Thoracic aorta (tissue), 2 donors: ENCODE measurements around the gene AOC3. TPM values are rescaled to one million over a fixed set of nuclear protein-coding genes. Genes with fewer than 3 reads are reported as not detected.

Source experiments
- ATAC-seq: fragments of 150-250 bp; one replicate; pipeline ENCODE4 v1.8.0; 2017; ENCODE audit warnings: low read depth; ENCODE audit not compliant: insufficient number of reproducible peaks, low FRiP score
- DNase-seq: peaks from one replicate; pipeline ENCODE4 v3.0.0-alpha.2; 2020; ENCODE audit warnings: low spot score
- H3K27ac ChIP-seq, 2 donors: fragments of 200-600 bp; sonication (generic); 1 replicate in 1 of 2; 2 replicates in 1 of 2; pipeline ENCODE4 v1.5.1; 2016; ENCODE audit warnings: mild to moderate bottlenecking in 2 of 2, moderate library complexity in 2 of 2
- H3K27me3 ChIP-seq: fragments of 200-600 bp; sonication (generic); replicated peaks from 2 replicates; pipeline ENCODE4 v1.6.0; 2016; ENCODE audit warnings: mild to moderate bottlenecking; ENCODE audit not compliant: insufficient read depth
- H3K36me3 ChIP-seq: fragments of 200-600 bp; sonication (generic); one replicate; pipeline ENCODE4 v1.5.1; 2016
- H3K4me1 ChIP-seq, 2 donors: fragments of 200-600 bp; sonication (generic); 1 replicate in 1 of 2; 2 replicates in 1 of 2; pipeline versions ENCODE4 v1.5.1 to v1.6.0; 2016; ENCODE audit warnings: low read depth in 2 of 2, mild to moderate bottlenecking in 1 of 2; ENCODE audit not compliant: control insufficient read depth in 1 of 2
- H3K4me3 ChIP-seq: fragments of 200-600 bp; sonication (generic); 2 replicates; pipeline ENCODE4 v1.5.1; 2016; ENCODE audit warnings: mild to moderate bottlenecking
- H3K9me3 ChIP-seq: fragments of 200-600 bp; sonication (generic); 2 replicates; pipeline ENCODE4 v1.5.1; 2016
- CTCF ChIP-seq: fragments of 200-600 bp; sonication (generic); IDR thresholded peaks from one replicate; pipeline ENCODE4 v1.5.1; 2019; ENCODE audit warnings: antibody characterized with exemption
- total RNA-seq, 2 donors: library from RNA; depleted of rRNA; stranded (reverse); fragments of >200 nt; gene quantifications; one replicate each; pipeline versions ENCODE4 v1.1.0 to v1.2.3, GENCODE V29; 2016

AOC3 gene
- total RNA-seq: 100 to 1,000 TPM; 117 to 146 TPM

GRCh38 chr17:42850954-42851353, at the start of gene AOC3:
Gene AOC3, plus strand, starts transcription at chr17:42851199. Its CDS starts 145 bp downstream, at chr17:42851344.
- ATAC-seq: peak; percentile 39
- TF ChIP-seq CTCF: no peak
- no peaks in the 10 kb centered on the region for H3K27me3 ChIP-seq
- DNase-seq: no peak
- no peaks in the 10 kb centered on the region for H3K36me3 ChIP-seq
- peak within 1 kb of the TSS; percentile 77 for H3K4me3 ChIP-seq
- H3K9me3 ChIP-seq: no peaks in the 10 kb centered on the region
- H3K4me1 ChIP-seq: peaks cover 8 to 56% of the 10 kb centered on the region in 2 donors
- peak within 1 kb of the TSS; percentile 96 for H3K27ac ChIP-seq

GRCh38 chr17:42803074-42803883, 47.7 kb upstream of the AOC3 start:
- H3K4me3 ChIP-seq: no peak overlapping the region
- H3K36me3 ChIP-seq: no peaks in the 10 kb centered on the region
- no peaks in the 10 kb centered on the region for H3K9me3 ChIP-seq
- H3K27ac ChIP-seq: no peak overlapping the region
- H3K4me1 ChIP-seq: peaks cover 3 to 6% of the 10 kb centered on the region in 2 donors
- no peak for TF ChIP-seq CTCF
- no peaks in the 10 kb centered on the region for H3K27me3 ChIP-seq
- DNase-seq (no peak), ATAC-seq (no peak)

- no peak for DNase-seq
- TF ChIP-seq CTCF: no peak
- Histone ChIP-seq H3K27me3 (no peaks in the 10 kb centered on the region), H3K9me3 (no peaks in the 10 kb centered on the region), H3K4me3 (no peak overlapping the region), H3K4me1 (no peaks in the 10 kb centered on the region), H3K27ac (no peak overlapping the region), H3K36me3 (no peaks in the 10 kb centered on the region)
- no peak for ATAC-seq
Observed at GRCh38 chr17:42804918-42805367, 46.1 kb upstream of the AOC3 start.

GRCh38 chr17:42806249-42806648, 44.8 kb upstream of the AOC3 start:
- no peak for DNase-seq
- no peak overlapping the region for H3K4me3 ChIP-seq
- H3K27me3 ChIP-seq: no peaks in the 10 kb centered on the region
- no peak for ATAC-seq
- no peaks in the 10 kb centered on the region for H3K9me3 ChIP-seq
- no peak for TF ChIP-seq CTCF
- H3K27ac ChIP-seq: no peak overlapping the region
- no peaks in the 10 kb centered on the region for H3K4me1 ChIP-seq
- H3K36me3 ChIP-seq: no peaks in the 10 kb centered on the region

- Histone ChIP-seq H3K27me3 (no peaks in the 10 kb centered on the region), H3K36me3 (peaks cover 12% of the 10 kb centered on the region), H3K9me3 (no peaks in the 10 kb centered on the region), H3K4me3 (no peak overlapping the region), H3K4me1 (no peaks in the 10 kb centered on the region), H3K27ac (no peak overlapping the region)
- ATAC-seq: no peak
- TF ChIP-seq CTCF: no peak
- DNase-seq: no peak
Observed at GRCh38 chr17:42809250-42809649, 41.7 kb upstream of the AOC3 start.
